RWPE1 (cell line): Measurements from ENCODE around the gene WDR5.
"Not testable (repeated sequence)": the region's sequence is repeated elsewhere in the genome, so short reads cannot be mapped to it uniquely, and the experiment has no call there.

Experiments used
- CTCF ChIA-PET: fragments of 350-600 bp; sonication (Branson Sonifier 250); formaldehyde crosslinking; extraction: SDS; loops from one replicate; lab custom pipeline; 2021; lab: Yijun Ruan, JAX
- POLR2A ChIA-PET: fragments of 400-600 bp; formaldehyde crosslinking; extraction: SDS; loops from one replicate; lab custom pipeline; 2020; ENCODE audit warnings: antibody characterized with exemption; ENCODE audit not compliant: low non-redundant PET; lab: Yijun Ruan, JAX
- DNase-seq: peaks from one replicate; pipeline ENCODE4 v3.0.0; 2012; ENCODE audit warnings: low spot score
- H3K27ac ChIP-seq: fragments of 450-650 bp; 2 replicates; pipeline ENCODE4 v1.5.1; 2017
- TF ChIP-seq, protein P1 (sequence below): fragments of 450-650 bp; conservative IDR thresholded peaks from 2 replicates; pipeline ENCODE4 v1.5.1; 2017; ENCODE audit warnings: low read depth, mild to moderate bottlenecking

The WDR5 gene

GRCh38 chr9:134135343-134136117 lies at the start of gene WDR5:
Gene WDR5, plus strand, starts transcription at chr9:134136082. Its CDS starts 3,796 bp downstream, at chr9:134139878.
- TF ChIP-seq, protein P1, sequence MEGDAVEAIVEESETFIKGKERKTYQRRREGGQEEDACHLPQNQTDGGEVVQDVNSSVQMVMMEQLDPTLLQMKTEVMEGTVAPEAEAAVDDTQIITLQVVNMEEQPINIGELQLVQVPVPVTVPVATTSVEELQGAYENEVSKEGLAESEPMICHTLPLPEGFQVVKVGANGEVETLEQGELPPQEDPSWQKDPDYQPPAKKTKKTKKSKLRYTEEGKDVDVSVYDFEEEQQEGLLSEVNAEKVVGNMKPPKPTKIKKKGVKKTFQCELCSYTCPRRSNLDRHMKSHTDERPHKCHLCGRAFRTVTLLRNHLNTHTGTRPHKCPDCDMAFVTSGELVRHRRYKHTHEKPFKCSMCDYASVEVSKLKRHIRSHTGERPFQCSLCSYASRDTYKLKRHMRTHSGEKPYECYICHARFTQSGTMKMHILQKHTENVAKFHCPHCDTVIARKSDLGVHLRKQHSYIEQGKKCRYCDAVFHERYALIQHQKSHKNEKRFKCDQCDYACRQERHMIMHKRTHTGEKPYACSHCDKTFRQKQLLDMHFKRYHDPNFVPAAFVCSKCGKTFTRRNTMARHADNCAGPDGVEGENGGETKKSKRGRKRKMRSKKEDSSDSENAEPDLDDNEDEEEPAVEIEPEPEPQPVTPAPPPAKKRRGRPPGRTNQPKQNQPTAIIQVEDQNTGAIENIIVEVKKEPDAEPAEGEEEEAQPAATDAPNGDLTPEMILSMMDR = no peak
- POLR2A ChIA-PET = interaction anchor here (0.6 kb wide), 2 partner anchors 193 to 318 kb away, joined by 3 read pairs; no protein-coding TSS in a partner anchor
- CTCF ChIA-PET = interaction anchor here (0.6 kb wide), 1 partner anchor 806 kb away, joined by 3 read pairs; no protein-coding TSS in a partner anchor
- DNase-seq = peak; percentile 99
- H3K27ac ChIP-seq = peak within 1 kb of the TSS; percentile 96

GRCh38 chr9:134088063-134088725 lies 47.7 kb upstream of the WDR5 start:
- no peak for DNase-seq
- TF ChIP-seq, protein P1 = no peak
- CTCF ChIA-PET = interaction anchor here (0.6 to 0.8 kb wide), 2 partner anchors 11 to 93 kb away, joined by 3 read pairs; no protein-coding TSS in a partner anchor
- no peak overlapping the region for H3K27ac ChIP-seq
- POLR2A ChIA-PET = no interaction called here

GRCh38 chr9:134089972-134090371 lies 45.9 kb upstream of the WDR5 start:
- TF ChIP-seq, protein P1 = no peak
- no peak for DNase-seq
- ChIA-PET POLR2A (no interaction called here), CTCF (no interaction called here)
- H3K27ac ChIP-seq = no peak overlapping the region

DNA sequence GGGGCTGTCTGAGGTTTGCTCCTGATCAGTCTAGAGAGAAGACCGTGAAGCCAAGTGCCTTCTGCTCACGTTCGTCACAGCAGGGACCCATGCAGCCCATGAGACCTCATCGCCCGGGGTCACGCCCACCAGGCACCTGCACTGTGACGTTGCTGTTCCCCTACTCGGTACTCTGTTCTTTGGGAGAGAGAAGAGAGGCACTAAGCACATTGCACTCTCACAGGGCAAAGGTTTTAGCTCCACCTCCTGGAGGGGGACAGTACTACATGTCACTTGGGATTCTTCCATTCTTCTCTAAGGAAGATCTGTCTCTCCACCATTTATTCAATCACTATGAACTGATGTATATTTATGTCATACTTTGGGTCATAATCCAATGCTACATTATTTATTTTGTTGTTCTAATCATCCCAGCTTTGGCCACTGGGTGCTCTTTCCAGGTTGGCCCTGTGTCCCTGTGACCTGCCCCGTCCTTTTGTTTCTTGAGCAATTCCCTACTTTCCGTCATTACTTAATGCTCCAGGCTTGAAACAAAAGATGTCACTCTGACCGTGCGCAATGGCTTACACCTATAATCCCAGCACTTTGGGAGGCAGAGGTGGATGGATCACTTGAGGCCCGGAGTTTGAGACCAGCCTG lies 36.6 kb upstream of the WDR5 start:
- no peak overlapping the region for H3K27ac ChIP-seq
- TF ChIP-seq, protein P1 = peak; percentile 83
- ChIA-PET POLR2A (interaction anchor here (0.7 kb wide), 1 partner anchor 106 kb away, joined by 3 read pairs; no protein-coding TSS in a partner anchor), CTCF (interaction anchor here (0.5 to 2.3 kb wide), 10 partner anchors 11 to 417 kb away, joined by 3 to 21 read pairs (median 4); no protein-coding TSS in a partner anchor)
- peak; percentile 77 for DNase-seq

- TF ChIP-seq, protein P1 = no peak
- CTCF ChIA-PET = no interaction called here
- DNase-seq = no peak
- no peak overlapping the region for H3K27ac ChIP-seq
- POLR2A ChIA-PET = no interaction called here
Observed at GRCh38 chr9:134100040-134100439, 35.8 kb upstream of the WDR5 start.

DNA sequence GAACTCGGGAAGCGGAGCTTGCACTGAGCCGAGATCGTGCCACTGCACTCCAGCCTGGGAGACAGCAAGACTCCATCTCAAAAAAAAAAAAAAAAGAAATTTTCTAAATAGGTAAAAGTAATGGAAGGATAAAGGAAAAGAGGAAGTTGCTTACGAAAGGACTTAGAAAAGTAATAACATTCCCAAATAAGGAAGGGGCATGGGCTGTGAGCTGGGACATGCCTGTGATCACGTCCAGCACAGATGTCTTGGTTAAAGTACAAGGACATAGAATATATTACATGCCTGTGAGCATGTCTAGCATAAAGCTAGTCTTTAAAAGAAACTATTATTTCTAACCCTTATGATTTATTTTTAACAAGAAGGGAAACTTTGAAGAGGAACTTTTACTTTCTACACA lies 34.7 kb upstream of the WDR5 start:
- CTCF ChIA-PET = interaction anchor here (0.6 kb wide), 1 partner anchor 14 kb away, joined by 5 read pairs; no protein-coding TSS in a partner anchor
- POLR2A ChIA-PET, H3K27ac ChIP-seq, DNase-seq: not testable (repeated sequence)
